GM19351 (cell line): ENCODE results near the gene TMCC1.
A peak's percentile ranks its signal among the peaks of the same experiment; 100 is the strongest.
"Not testable (repeated sequence)": the region's sequence is repeated elsewhere in the genome, so short reads cannot be mapped to it uniquely, and the experiment has no call there.

Experiments
- ATAC-seq: cut with Tn5 transposase; IDR thresholded peaks from one replicate; pipeline ENCODE4 v1.9.1; 2021; ENCODE audit warnings: mild to moderate bottlenecking, moderate library complexity; ENCODE audit not compliant: unreplicated experiment

Gene TMCC1

GRCh38 chr3:129892857-129893580 is 492 bp downstream of the TMCC1 start:
- ATAC-seq: peak; percentile 68

- ATAC-seq: no peak
Measured at GRCh38 chr3:129892486-129892856, 1.0 kb downstream of the TMCC1 start.

- no peak for ATAC-seq
Measured at GRCh38 chr3:129890891-129891290, 2.6 kb downstream of the TMCC1 start.

GRCh38 chr3:129890125-129890524 is 3.4 kb downstream of the TMCC1 start:
- ATAC-seq: no peak

GRCh38 chr3:129888771-129889170 is 4.7 kb downstream of the TMCC1 start:
- ATAC-seq: no peak

- ATAC-seq: no peak
Measured at GRCh38 chr3:129881261-129881660, 12.2 kb downstream of the TMCC1 start.

- ATAC-seq: no peak
Measured at GRCh38 chr3:129878355-129878754, 15.2 kb downstream of the TMCC1 start.

GRCh38 chr3:129874479-129874878 is 19.0 kb downstream of the TMCC1 start:
- ATAC-seq: not testable (repeated sequence)

- no peak for ATAC-seq
Measured at GRCh38 chr3:129868912-129869311, 24.6 kb downstream of the TMCC1 start.

- no peak for ATAC-seq
Measured at GRCh38 chr3:129867506-129868124, 25.9 kb downstream of the TMCC1 start.

- no peak for ATAC-seq
Measured at GRCh38 chr3:129865806-129866205, 27.7 kb downstream of the TMCC1 start.

GRCh38 chr3:129864519-129864918 is 29.0 kb downstream of the TMCC1 start:
- ATAC-seq: no peak

GRCh38 chr3:129859272-129859671 is 34.2 kb downstream of the TMCC1 start:
- no peak for ATAC-seq

GRCh38 chr3:129857899-129858298 is 35.6 kb downstream of the TMCC1 start:
- no peak for ATAC-seq

- not testable (repeated sequence) for ATAC-seq
Measured at GRCh38 chr3:129856790-129857189, 36.7 kb downstream of the TMCC1 start.

- ATAC-seq: no peak
Measured at GRCh38 chr3:129855832-129856419, 37.6 kb downstream of the TMCC1 start.

GRCh38 chr3:129855170-129855831 is 38.2 kb downstream of the TMCC1 start:
- ATAC-seq: no peak

GRCh38 chr3:129854460-129854859 is 39.1 kb downstream of the TMCC1 start:
- no peak for ATAC-seq

- ATAC-seq: no peak
Measured at GRCh38 chr3:129845956-129846355, 47.6 kb downstream of the TMCC1 start.

GRCh38 chr3:129840707-129841360 is 52.7 kb downstream of the TMCC1 start:
- ATAC-seq: no peak

- ATAC-seq: no peak
Measured at GRCh38 chr3:129838086-129838485, 55.4 kb downstream of the TMCC1 start.
